NCI-H510A treated with DMSO at 0.1 percent for 48 hours (cell line): ENCODE results near the gene RBKS.

Experiments
- DNase-seq: peaks from one replicate; lab custom pipeline; 2025; lab: John Stamatoyannopoulos, UW

Gene RBKS

DNA sequence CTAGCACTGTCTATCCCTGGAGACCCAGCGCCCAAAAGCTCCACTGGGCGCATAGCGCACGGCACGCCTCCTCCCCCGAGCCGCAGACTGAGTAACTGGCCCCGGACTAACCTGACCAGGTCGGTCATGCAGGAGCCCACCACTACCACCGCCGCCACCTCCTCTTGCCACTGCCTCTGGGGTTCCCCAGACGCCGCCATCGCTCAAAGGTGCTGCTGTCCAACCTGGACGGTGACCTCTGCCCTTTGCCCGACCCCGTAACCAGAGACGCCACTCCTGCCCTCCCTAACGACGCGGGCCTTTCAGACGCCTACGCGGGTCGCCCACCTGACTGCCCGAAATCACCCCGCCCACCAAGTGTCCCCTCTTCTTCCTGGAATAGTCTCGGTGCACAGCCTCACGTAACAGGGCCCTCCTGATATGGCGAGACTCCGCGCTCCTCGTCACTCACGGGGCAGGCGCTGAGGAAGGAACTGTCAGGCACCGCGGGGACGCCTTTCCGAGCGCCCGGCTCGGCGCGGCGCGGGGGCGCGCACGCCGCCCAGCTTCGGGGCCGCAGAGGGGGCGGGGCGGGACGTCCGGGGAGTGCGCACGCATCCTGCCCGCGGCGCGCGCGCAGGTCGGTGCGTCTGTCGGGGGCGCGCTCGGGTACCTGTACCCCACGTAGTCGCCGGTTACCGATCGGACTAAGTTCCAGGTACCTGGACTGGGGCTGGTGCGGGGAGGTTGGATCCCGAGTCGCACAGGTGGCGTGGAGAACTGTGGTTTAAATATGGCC, at the start of gene RBKS, which contains the start of gene BABAM2:
Gene RBKS (minus strand): TSS at position 242 of the 778 bp plus-strand sequence. CDS start 42 bp downstream, at position 200.
Gene BABAM2 (plus strand): TSS at position 584 of the 778 bp plus-strand sequence. CDS start 3,828 bp downstream, outside the sequence.
- peak; percentile 70 for DNase-seq

DNA sequence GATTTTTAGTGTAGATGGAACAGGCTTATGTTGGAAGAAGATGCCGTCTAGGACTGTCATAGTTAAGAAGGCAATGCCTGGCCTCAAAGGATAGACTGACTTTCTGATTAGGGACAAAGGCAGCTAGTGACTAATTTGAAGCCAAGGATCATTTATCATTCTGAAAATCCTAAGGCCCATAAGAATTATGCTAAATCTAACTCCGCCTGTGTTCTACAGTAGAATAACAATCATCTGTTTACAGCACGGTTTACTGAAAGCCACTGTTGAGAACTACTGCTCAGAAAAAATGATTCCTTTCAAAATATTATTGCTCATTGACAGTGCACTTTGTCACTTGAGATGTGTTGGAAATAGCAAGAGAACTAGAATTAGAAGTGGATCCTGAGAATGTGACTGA, 44.8 kb upstream of the RBKS start:
- DNase-seq = no peak

DNA sequence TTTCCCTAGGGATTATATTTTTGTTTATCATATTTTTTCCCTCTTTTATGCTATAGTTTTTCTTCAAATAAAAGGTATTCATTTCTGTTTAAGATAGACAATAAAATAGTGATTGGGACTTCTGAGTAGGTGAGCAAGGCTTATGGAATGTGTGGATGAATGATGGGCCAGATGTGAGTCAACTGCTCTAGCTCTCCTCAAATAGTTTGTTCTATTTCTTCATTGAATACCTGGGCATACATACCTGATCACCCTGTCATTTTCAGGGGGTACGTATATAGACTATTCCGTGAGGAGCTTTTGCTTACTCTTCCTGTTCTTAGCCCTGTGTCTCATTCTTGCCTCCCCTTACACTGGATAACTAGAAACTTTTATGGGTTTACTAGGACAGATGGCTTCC, 42.2 kb upstream of the RBKS start:
- DNase-seq = no peak

DNA sequence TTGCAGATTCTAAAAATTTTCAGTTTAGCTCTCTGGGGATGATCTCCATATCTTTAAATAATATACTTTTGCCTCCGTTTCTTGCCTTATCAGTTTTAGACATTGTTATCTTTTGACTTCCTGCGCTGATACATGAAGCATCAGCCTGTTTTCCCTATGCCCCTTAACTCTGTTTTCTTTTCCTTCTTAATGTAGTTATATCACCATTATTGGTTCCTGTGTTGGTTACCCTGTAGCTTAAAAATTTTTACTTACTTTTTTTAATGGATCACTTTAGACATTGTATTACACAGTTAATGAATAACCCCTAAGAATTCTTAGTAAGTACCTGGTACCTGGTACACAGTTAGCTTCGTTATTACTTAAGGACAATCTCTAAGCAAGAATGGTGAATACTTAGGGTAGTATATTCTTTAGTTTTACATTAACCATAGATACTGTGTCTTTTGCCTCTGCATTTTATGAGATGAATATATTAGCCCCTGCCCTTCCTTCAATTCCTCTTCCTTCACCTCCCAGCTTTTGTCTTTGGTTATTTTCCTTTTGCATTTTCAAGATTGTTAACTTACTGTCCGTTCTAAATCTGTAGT, 41.3 kb upstream of the RBKS start:
- DNase-seq = no peak

DNA sequence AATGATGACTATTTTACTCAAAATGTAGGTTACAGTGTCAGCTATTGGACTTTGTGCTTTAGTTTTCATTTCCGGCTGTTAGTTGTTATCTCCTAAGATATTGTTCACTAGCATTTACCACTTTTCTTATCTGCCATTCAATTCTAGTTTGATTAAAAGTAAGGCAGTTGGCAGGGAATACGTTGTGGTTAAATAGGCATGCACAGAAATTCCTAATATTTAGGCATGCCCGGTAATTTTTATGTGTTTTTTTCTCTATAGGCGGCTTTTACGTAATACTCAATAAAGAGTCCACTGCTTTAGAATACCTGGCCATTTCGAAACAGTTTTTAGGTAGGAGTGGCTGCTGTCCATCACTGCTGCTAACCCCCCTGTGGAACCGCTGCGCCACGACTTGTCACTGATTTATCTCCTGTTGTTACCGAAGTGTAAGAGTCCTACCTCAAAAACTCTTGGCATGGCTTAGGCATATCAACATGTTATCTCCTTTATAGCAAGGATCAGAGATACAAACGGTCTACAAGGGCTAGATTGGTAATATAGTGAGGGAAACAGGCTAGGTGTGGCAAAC, 39.8 kb upstream of the RBKS start:
- DNase-seq = no peak

DNA sequence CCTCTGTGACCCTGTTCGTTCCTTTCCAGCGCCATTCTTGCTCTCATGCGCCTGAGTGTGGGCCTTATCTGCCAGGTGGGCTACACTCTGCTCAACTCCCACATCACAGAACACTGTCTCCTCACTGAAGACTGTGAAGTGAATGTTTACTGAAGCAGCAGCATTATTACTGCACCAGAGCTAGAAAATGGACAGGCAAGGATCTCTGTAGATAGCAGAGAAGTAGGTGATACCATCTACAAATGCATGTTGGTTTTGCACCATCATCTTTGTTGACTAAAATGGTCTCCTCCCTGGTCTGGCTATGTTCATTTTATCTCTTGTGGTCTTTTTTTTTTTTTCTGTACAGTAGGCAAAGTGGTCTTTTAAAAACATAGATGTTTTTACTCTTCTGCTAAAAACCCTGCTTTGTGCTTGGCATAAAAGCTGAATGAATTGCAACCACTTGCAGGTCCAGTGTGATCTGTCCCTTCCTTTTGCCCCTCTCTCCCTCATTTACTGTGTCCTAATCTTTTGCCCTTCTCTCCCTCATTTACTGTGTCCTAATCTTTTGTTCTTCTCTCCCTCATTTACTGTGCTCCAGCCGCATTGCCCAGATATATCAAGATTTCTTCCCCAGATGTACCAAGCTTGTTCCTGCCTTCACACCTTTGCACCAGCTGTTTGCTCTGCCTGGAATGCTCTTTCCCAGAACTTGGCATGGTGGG, 35.7 kb upstream of the RBKS start:
- DNase-seq = no peak

DNA sequence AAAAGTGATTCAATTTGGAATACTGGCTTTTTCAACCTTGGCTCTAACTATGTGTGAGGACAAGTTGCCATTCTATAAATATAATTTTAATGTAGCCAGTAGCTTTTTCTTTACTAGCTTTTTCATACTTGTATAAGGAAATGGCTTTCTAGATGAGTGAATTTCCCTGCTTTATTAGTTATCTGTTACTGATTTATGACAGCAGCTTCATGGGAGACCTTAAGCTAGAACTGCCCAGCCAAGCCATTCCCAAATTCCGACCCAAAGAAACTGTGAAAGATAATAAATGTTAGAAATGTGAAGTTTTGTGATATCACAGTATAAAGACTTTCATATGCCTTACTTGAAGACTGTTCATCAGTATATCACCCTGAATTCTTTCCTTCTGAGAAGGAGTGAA, 32.7 kb upstream of the RBKS start:
- no peak for DNase-seq

DNA sequence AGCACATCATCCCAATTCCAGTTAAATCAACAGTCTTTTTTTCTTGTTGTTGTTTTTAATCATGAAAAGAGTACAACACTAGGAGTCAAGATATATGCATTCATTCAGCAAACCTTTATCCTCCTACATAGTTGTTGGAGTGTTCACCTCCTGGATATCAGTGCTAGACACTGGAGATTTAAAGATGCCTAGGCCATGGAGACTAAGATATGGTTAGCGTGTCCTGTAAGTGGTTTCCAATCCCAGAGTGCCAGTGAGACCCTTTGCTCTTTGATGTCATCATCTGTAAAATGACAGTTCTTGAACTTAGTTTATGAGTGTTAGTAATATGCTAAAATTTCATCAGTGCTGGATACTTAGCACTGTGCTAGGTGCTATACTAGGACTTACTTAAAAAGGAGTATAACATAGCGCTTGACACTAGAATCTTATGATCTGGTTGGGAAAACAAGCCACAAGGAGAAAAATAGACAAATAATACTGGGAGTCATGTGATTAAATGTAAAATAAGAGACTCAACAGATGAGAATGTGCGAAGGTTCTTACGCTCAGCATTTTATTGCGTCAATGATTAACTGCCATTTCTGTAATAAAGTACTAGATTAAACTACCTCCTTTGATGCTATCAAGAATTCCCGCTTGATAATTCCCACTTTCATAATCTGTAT, 31.8 kb upstream of the RBKS start:
- no peak for DNase-seq

DNA sequence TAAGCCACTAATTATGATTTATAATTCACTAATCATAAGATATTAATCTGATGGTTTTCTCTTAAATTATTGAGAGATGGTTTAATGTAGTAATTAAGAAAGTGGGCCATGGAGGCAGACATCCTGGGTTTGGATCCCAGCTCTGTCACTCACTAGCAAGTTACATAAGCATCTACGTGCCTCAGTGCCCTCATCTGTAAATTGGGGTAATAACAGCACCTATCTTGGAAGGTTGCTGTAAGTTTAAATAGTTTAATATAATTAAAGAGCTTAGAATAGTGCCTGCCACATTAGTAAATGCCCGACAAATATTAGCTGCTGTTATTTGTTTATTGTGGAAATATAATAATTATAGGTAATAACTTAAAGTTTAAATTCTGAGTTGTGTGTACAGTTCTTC, 31.2 kb upstream of the RBKS start:
- no peak for DNase-seq

DNA sequence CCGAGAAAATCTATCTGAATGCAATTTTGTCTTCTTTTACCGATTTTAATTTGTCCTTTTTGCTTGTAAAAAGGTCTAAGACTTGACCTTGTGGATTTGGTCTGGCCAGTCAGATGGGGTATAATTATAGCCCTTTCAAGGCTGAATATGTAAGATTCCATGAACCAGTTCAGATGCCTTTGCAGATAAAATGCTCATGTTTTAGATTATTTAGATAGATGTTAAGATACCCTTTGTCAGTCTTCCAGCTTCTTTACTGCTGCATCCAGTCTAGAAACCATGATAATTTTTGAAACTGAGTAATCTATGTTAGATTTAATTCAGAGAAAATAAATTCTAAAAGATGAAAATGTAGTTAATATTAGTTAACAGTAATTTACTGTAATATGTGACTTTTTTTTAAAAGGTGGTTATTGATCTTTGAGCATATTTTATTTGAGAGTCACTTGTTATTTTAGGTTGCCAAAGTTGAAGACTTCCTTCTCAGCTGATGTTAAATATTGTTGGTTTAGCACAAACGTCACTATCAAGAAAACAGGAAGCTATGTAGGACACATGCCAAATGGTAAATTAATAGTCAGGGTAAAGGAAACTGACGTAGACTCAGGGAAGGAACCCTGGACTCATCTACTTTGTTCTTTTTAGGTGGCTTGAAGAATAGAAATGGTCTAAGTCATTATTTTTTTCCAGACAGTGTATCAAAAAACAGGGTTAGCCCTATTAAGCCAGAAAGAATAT, 30.1 kb upstream of the RBKS start:
- DNase-seq = peak; percentile 14

DNA sequence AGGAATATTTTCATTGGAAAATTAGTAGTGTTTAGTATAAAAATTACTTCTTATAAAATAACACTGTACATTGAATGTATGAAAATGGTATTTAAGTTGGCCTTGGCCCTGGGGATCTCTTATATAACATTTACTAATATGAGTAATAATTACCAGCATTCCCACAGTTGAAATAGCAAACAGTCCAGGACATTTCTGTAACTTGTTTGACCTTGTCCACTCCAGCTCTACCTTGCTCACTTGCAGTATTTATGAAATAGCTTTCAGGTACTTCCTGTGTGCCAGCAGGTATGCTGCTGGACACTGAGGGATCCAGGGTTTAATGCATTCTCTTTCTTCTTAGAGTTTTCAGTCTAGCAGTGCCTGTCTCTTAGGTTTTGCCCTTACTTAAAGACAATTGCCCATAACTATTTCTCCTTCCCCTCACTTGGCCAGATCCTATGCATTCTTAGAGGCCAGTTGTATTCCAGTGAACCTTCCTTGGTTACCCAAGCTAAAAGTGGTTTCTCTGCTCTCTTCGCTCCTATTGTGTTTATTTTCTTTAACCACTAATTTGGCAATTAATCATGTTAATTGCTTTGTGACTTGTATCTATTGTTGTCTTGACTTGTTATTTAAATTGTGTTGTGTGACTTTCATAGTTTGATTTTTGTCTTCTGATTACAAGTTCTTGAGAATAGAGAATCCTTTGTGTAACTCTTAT, 26.3 kb upstream of the RBKS start:
- DNase-seq = peak; percentile 8

DNA sequence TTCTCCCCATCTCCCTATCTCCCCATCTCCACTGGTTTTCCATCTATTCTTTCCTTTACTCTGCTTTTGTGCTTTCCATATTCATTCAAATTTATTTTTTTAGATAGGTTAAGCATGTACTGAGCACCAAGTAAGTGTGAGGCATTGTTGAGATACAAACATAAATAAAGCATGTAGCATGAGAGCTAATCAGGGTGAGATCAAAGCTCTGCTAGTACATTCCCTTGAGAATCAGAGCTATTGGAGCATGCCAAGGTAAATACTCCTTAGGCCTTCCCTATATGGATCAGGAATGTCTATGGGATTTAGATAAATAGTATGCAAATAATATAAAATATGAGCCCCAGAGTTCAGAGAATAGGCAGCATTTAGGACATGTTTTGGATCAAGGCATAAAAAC, 25.7 kb upstream of the RBKS start:
- DNase-seq = peak; percentile 45

DNA sequence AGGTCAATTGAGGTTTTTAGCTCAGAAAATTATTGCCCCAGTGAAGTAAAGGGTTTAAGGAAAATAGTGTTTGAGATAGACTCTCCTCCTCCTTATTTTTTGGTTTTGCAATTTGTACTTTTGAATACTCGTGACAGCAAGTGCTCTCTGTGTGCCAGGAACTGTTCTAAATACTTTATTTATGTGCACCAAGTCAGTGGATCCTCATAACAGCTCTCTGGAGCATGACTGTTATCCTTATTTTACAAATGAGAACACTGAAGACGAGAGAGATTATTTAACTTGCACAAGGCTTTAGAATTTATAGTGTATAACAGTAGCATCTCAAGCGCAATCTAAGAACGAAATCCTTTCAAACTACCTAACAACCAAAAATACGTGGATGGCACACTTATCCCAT, 25.0 kb upstream of the RBKS start:
- DNase-seq = no peak

DNA sequence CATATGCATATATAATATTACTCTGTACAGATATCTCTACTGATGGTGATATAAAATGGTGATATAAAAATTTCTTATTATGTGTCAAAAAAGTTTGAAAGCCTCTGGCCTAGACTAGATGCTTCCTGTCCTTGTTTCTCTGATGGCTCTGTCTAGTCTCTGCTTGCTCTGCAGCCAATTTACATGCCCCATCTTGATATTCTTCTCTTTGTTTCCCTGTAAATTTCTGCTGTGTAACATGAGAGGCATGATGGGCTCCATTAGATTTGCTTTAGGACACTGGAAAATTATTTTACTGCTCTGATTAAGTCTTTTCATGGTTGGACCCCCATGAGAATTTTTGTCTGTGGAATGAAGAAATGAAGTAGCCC, 24.6 kb upstream of the RBKS start:
- DNase-seq = no peak

DNA sequence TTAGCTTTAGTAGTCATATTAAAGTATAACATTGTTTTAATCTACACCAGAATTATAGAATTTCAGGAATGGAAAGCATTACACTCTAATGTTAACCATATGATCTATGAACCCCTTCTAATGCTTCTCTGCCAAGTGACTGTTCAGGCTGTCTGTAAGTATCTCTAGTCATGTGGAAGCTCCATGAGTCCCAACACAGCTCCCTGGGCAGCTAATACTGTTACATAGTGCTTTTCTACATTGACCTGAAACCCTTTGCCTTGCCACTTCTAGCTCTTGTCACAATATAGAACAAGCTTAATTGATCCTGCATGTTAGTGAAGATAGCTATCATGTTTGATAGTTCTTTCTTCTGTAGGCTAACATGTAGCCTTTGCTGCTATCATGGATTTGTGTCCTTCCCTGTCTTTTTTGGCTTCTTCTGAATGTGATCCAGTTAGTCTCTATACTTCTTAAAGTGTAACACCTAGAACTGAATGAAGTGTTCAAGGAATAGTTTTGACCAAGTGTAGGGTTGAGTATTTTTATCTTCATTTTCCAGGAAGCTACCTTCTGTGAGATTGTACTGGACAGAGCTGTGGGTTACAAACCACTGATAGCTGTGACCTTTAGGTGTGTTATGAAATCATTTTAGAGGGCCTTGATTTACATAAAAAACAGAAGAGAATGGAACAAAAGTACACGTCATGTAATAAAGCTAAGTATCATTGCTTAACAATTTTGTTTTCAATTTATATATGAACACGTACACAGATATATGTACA, 24.0 kb upstream of the RBKS start:
- DNase-seq = no peak

DNA sequence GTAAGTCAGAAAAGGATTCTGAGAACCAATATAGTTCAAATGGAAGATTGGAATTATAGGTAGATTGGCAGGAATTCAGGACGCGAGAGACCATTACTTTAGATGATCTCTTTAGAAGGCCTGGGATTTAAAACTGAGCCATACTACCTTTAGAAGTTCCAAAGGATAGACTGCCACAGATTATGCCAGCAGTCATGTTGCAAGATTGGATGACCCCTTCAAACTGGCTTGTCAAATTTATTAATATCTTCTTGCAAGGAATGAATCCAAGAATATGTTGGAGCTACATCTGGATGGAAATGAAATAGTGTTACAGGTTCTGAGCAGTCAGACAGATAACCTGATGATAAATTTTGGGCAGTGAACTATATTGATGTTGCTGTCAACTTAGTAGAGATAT, 22.3 kb upstream of the RBKS start:
- DNase-seq = no peak

DNA sequence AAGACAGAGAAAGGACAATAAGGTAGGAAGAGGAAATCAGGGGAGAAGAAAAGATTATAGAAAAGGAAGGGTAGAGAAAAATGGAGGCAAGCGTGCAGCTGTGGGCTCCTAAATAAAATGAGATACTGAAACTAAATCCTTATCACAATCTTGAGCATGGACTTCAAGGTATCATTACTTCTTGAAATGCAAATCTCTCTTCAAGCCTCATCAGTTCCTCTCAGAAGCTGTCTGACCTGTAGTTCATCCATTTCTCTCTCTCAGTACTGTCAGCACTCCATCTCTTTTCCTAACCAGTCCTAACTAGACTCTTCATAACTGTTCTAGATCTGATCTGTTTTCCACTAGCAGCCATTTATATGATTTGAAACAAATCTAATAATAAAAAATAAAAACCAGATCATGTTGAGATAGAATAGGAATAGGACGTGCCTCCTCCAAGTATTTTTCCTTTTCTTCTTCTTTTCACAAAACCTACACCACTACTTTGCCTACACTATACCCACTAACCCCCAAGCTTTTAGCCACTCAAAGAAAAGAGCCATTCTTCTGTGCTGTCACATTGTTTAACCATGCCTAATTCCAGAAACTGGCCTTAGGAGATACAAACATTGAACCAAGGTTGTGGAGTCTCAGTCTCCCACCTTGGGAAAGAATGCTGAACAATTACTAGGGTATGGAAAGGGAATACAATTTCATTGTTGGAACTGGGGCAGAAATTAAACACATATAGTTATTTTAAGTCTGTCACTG, 21.4 kb upstream of the RBKS start:
- DNase-seq = no peak

DNA sequence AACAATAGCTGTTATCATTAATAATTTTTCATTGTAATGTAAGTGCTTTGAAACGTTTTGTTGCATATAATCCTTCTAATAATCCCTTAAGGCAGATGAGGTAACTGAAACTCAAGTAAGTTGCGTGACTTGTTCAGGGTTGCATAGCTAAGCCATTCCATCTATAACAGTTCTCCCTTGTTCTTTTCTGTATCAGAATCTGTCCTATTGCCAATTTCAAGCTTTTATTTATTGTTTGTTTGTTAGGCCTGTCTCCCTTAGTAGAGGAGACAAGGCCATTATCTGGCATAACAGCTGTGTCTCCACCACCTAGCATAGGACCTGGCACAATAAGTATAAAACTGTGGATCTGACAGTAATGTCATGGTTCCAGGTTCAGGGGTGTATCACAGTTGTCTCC, 19.7 kb upstream of the RBKS start:
- no peak for DNase-seq

DNA sequence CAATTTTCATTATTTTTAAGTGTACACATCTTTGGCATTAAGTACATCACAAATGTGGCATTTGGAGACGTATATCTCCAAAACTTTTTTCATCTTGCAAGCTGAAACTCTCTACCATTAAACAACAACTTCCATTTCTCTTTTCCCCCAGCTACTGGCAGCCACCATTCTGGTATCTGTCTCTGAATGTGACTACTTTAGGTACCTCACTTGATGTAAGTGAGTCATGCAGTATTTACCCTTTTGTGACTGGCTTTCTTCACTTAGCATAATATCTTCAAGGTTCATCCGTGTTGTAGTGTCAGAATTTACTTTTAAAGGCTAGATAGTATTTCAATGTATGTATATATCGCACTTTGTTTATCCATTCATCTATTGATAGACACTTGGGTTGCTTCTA, 17.4 kb upstream of the RBKS start:
- no peak for DNase-seq
